Keratinocyte (primary cell): ENCODE results near the gene AFF2. TPM values are rescaled to one million over a fixed set of nuclear protein-coding genes. Genes with fewer than 3 reads are reported as not detected.

ENCODE experiments used
- DNase-seq: peaks from one replicate; pipeline ENCODE4 v3.0.0-alpha.2; 2011; ENCODE audit warnings: low read depth, missing footprints, low spot score
- FAIRE-seq: peaks from 2 replicates; lab custom pipeline; 2011; peaks lifted over from hg19 to GRCh38; lab: Jason Lieb, UNC
- H2AFZ ChIP-seq: 2 replicates; pipeline ENCODE4 v1.6.0; 2012; ENCODE audit warnings: low read length, control low read depth, inconsistent platforms; ENCODE audit not compliant: control insufficient read depth
- H3K27ac ChIP-seq: 2 replicates; pipeline ENCODE4 v1.5.1; 2011; ENCODE audit warnings: low read length; ENCODE audit not compliant: control insufficient read depth, insufficient read depth
- H3K27me3 ChIP-seq: 3 replicates; pipeline ENCODE4 v1.6.0; 2011; ENCODE audit warnings: low read length; ENCODE audit not compliant: control insufficient read depth, insufficient read depth; ENCODE audit errors: extremely low read depth
- H3K36me3 ChIP-seq, 2 experiments: 2 replicates in 1 of 2; 3 replicates in 1 of 2; pipeline ENCODE4 v1.5.1; 2011; ENCODE audit warnings: low read length in 2 of 2, mild to moderate bottlenecking in 1 of 2; ENCODE audit not compliant: control insufficient read depth in 2 of 2, insufficient read depth in 2 of 2; ENCODE audit errors: extremely low read depth in 1 of 2
- H3K4me1 ChIP-seq: 3 replicates; pipeline ENCODE4 v1.5.1; 2011; ENCODE audit warnings: low read length; ENCODE audit not compliant: control insufficient read depth, insufficient read depth; ENCODE audit errors: extremely low read depth
- H3K4me2 ChIP-seq: 3 replicates; pipeline ENCODE4 v1.6.0; 2011; ENCODE audit warnings: low read depth, low read length; ENCODE audit not compliant: control insufficient read depth, insufficient read depth; ENCODE audit errors: extremely low read depth
- H3K4me3 ChIP-seq, 3 experiments: fragments of 200-600 bp in 1 of 3; sonication (generic) in 1 of 3; 2 replicates in 2 of 3; 3 replicates in 1 of 3; pipeline ENCODE4 v1.5.1; 2011 to 2016; ENCODE audit warnings: low read length in 3 of 3, mild to moderate bottlenecking in 3 of 3, control low read depth in 2 of 3, inconsistent platforms in 1 of 3, low read depth in 1 of 3, mixed read lengths in 1 of 3, mixed run types in 1 of 3, moderate library complexity in 1 of 3; ENCODE audit not compliant: control insufficient read depth in 2 of 3, insufficient read depth in 2 of 3; ENCODE audit errors: extremely low read depth in 1 of 3
- H3K79me2 ChIP-seq: 2 replicates; pipeline ENCODE4 v1.6.0; 2012; ENCODE audit warnings: low read length; ENCODE audit not compliant: control insufficient read depth, insufficient read depth
- H3K9ac ChIP-seq: 3 replicates; pipeline ENCODE4 v1.6.0; 2011; ENCODE audit warnings: low read length; ENCODE audit not compliant: control insufficient read depth, insufficient read depth; ENCODE audit errors: extremely low read depth
- H3K9me1 ChIP-seq: 3 replicates; pipeline ENCODE4 v1.6.0; 2011; ENCODE audit warnings: low read length; ENCODE audit not compliant: control insufficient read depth, insufficient read depth; ENCODE audit errors: extremely low read depth
- H3K9me3 ChIP-seq: 2 replicates; pipeline ENCODE4 v1.5.1; 2012; ENCODE audit warnings: low read depth, low read length; ENCODE audit not compliant: control insufficient read depth
- H4K20me1 ChIP-seq: 3 replicates; pipeline ENCODE4 v1.6.0; 2011; ENCODE audit warnings: low read length; ENCODE audit not compliant: control insufficient read depth, insufficient read depth; ENCODE audit errors: extremely low read depth
- CTCF ChIP-seq, 3 experiments: IDR thresholded peaks in 1 of 3; conservative IDR thresholded peaks in 1 of 3; optimal IDR thresholded peaks in 1 of 3; 2 replicates in 2 of 3; 3 replicates in 1 of 3; pipeline versions ENCODE3 to v1.5.1; 2011; ENCODE audit warnings: low read length in 3 of 3, mild to moderate bottlenecking in 3 of 3, moderate library complexity in 2 of 3, control low read depth in 1 of 3, inconsistent platforms in 1 of 3; ENCODE audit not compliant: insufficient read depth in 2 of 3; ENCODE audit errors: extremely low read depth in 1 of 3
- EZH2 ChIP-seq: IDR thresholded peaks from one replicate; pipeline ENCODE4 v1.6.1; 2012; ENCODE audit warnings: inconsistent platforms, mild to moderate bottlenecking, low read length, moderate library complexity
- dilution Hi-C: fragments of 300-500 bp; cut with MboI; formaldehyde crosslinking; loops from one replicate; pipeline ENCODE4 v1.7.0; 2020; ENCODE audit warnings: low sequenced_read_pairs; ENCODE audit not compliant: extremely low pct_ligation_motif_present
- polyA plus RNA-seq, 5 experiments: library from polyadenylated mRNA; depleted of rRNA in 3 of 5; stranded (reverse) in 3 of 5; stranded (forward) in 1 of 5; unstranded in 1 of 5; fragments of >200 nt; gene quantifications; 1 replicate in 1 of 5; 2 replicates in 3 of 5; 3 replicates in 1 of 5; pipeline versions ENCODE4 v1.2.1 to v1.2.3, GENCODE V29; 2011 to 2012; ENCODE audit warnings: missing spikeins in 2 of 5, low read depth in 1 of 5, low replicate concordance in 1 of 5

AFF2 gene
- polyA plus RNA-seq, 1 donor (not counting 4 experiments of a cell fraction or from before 2014, with no cell fraction given): 0.01 TPM

- Histone ChIP-seq H3K4me3 (no peak overlapping the region), H3K9me3 (no peaks in the 10 kb centered on the region), H3K79me2 (no peaks in the 10 kb centered on the region), H2AFZ (no peak overlapping the region), H3K4me1 (no peaks in the 10 kb centered on the region), H3K4me2 (no peak overlapping the region), H3K9me1 (no peaks in the 10 kb centered on the region), H3K36me3 (no peaks in the 10 kb centered on the region), H3K9ac (no peak overlapping the region), H3K27ac (no peak overlapping the region), H3K27me3 (no peaks in the 10 kb centered on the region), H4K20me1 (no peaks in the 10 kb centered on the region)
- no peak for DNase-seq
- TF ChIP-seq CTCF (optimal IDR thresholded peaks at IDR 0.05 in 1 of 3, IDR thresholded peaks at IDR 0.05 in 1 of 3, conservative IDR thresholded peaks at IDR 0.05 in 1 of 3; ENCODE audit: extremely low read depth in 1 of 3, insufficient read depth in 2 of 3, low read length in 3 of 3): no peak
- FAIRE-seq: no peak
- dilution Hi-C loops: no loop called here
Measured at GRCh38 chrX:148698221-148698620, 197.8 kb downstream of the AFF2 start.

GRCh38 chrX:148700021-148700420, 199.6 kb downstream of the AFF2 start:
- Histone ChIP-seq H3K27ac (no peak overlapping the region), H3K4me2 (no peak overlapping the region), H3K9ac (no peak overlapping the region), H3K4me1 (no peaks in the 10 kb centered on the region), H3K9me3 (no peaks in the 10 kb centered on the region), H3K79me2 (no peaks in the 10 kb centered on the region), H2AFZ (no peak overlapping the region), H3K4me3 (no peak overlapping the region), H3K36me3 (no peaks in the 10 kb centered on the region), H4K20me1 (no peaks in the 10 kb centered on the region), H3K27me3 (no peaks in the 10 kb centered on the region), H3K9me1 (no peaks in the 10 kb centered on the region)
- dilution Hi-C loops: no loop called here
- no peak for DNase-seq
- no peak for TF ChIP-seq EZH2
- no peak for TF ChIP-seq CTCF (optimal IDR thresholded peaks at IDR 0.05 in 1 of 3, IDR thresholded peaks at IDR 0.05 in 1 of 3, conservative IDR thresholded peaks at IDR 0.05 in 1 of 3; ENCODE audit: extremely low read depth in 1 of 3, insufficient read depth in 2 of 3, low read length in 3 of 3)
- no peak for FAIRE-seq
